ENCODE measurements around the gene RAD51D.
"Not testable (repeated sequence)": the region's sequence is repeated elsewhere in the genome, so short reads cannot be mapped to it uniquely, and the experiment has no call there.

Gene RAD51D

DNA sequence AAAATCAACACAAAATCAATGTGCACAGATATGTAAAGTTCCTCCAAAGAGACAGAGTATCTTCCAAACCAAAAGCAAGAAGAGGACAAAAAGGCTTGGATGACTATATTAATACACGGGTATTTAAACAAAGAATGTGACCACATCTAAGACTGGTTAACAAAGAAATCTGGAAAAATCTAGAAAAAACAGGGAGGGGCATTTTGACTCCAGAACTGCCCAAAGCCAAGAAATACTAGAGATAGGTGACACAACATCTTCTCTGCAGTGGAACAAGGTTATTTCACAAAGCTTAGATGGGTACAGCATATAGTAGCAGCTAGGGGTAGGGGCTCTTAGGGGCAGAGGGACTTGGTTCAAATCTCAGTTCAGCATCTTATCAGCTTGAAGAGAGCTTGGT is 66.5 kb downstream of the RAD51D start:
- peaks cover 21 to 41% of the 10 kb centered on the region in 2 donors for H3K4me1 ChIP-seq (ENCODE audit: control insufficient read depth in 1 of 2, insufficient read depth in 2 of 2, low read length in 2 of 2)
- no peak overlapping the region for H3K27ac ChIP-seq (ENCODE audit: low read depth, low read length)
- no peak overlapping the region for H3K9ac ChIP-seq (ENCODE audit: low read depth in 1 of 2, low read length in 2 of 2)
- no peaks in the 10 kb centered on the region for H3K9me3 ChIP-seq (ENCODE audit: control insufficient read depth in 1 of 2, low read length in 2 of 2)
- no peaks in the 10 kb centered on the region for H3K36me3 ChIP-seq (ENCODE audit: control insufficient read depth in 1 of 2, insufficient read depth in 2 of 2, low read length in 2 of 2)
- H3K4me3 ChIP-seq (ENCODE audit: low read depth in 1 of 2, low read length in 2 of 2): no peak overlapping the region
- H3K27me3 ChIP-seq (ENCODE audit: control insufficient read depth in 1 of 2, insufficient read depth in 2 of 2, low read length in 2 of 2): no peaks in the 10 kb centered on the region

DNA sequence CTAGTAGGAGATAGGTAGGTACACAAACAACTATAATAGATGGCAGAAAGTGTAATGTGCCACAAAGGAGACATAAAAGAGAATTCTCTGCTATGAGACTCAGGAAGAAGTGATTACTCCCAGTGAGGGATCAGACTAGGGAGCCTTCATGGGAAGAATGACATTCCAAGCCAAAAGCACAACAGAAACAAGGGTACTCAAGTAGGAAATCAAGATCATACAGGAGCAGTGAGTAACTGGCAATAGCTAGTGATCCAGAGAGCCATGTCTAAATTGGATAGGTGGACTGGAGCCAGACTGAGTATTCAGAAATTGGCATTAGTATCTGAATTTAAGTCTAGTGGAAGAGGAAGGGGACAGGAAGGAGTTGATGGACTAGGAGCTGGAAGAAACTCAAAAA is 66.9 kb downstream of the RAD51D start:
- Histone ChIP-seq H3K9me3 (ENCODE audit: control insufficient read depth in 1 of 2, low read length in 2 of 2) (no peaks in the 10 kb centered on the region), H3K4me3 (ENCODE audit: low read depth in 1 of 2, low read length in 2 of 2) (no peak overlapping the region), H3K4me1 (ENCODE audit: control insufficient read depth in 1 of 2, insufficient read depth in 2 of 2, low read length in 2 of 2) (peaks cover 21 to 41% of the 10 kb centered on the region in 2 donors), H3K9ac (ENCODE audit: low read depth in 1 of 2, low read length in 2 of 2) (no peak overlapping the region), H3K27me3 (ENCODE audit: control insufficient read depth in 1 of 2, insufficient read depth in 2 of 2, low read length in 2 of 2) (no peaks in the 10 kb centered on the region), H3K27ac (ENCODE audit: low read depth, low read length) (no peak overlapping the region), H3K36me3 (ENCODE audit: control insufficient read depth in 1 of 2, insufficient read depth in 2 of 2, low read length in 2 of 2) (no peaks in the 10 kb centered on the region)

DNA sequence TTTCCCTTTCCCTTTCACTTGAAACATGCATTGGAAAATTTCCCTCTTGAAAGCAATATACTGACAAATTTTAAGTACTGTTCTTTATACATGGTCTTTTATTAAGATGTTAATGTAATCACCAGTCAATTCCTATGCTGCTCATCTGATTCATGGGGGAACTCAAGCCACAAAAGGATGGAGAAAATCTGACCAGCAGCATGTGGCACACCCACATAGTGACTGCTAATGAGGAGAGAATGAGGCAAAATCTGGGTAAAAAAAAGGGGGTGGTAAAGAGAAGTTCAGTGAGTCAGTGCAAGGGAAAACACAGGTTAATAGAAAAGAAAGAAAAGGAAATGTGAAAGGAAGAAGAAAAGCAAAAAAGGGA is 67.4 kb downstream of the RAD51D start:
- Histone ChIP-seq H3K27me3 (ENCODE audit: control insufficient read depth in 1 of 2, insufficient read depth in 2 of 2, low read length in 2 of 2) (no peaks in the 10 kb centered on the region), H3K4me3 (ENCODE audit: low read depth in 1 of 2, low read length in 2 of 2) (peak overlapping the region in 1 of 2 donors; percentile 44), H3K27ac (ENCODE audit: low read depth, low read length) (no peak overlapping the region), H3K9ac (ENCODE audit: low read depth in 1 of 2, low read length in 2 of 2) (no peak overlapping the region), H3K4me1 (ENCODE audit: control insufficient read depth in 1 of 2, insufficient read depth in 2 of 2, low read length in 2 of 2) (peaks cover 23 to 43% of the 10 kb centered on the region in 2 donors), H3K9me3 (ENCODE audit: control insufficient read depth in 1 of 2, low read length in 2 of 2) (no peaks in the 10 kb centered on the region), H3K36me3 (ENCODE audit: control insufficient read depth in 1 of 2, insufficient read depth in 2 of 2, low read length in 2 of 2) (no peaks in the 10 kb centered on the region)

DNA sequence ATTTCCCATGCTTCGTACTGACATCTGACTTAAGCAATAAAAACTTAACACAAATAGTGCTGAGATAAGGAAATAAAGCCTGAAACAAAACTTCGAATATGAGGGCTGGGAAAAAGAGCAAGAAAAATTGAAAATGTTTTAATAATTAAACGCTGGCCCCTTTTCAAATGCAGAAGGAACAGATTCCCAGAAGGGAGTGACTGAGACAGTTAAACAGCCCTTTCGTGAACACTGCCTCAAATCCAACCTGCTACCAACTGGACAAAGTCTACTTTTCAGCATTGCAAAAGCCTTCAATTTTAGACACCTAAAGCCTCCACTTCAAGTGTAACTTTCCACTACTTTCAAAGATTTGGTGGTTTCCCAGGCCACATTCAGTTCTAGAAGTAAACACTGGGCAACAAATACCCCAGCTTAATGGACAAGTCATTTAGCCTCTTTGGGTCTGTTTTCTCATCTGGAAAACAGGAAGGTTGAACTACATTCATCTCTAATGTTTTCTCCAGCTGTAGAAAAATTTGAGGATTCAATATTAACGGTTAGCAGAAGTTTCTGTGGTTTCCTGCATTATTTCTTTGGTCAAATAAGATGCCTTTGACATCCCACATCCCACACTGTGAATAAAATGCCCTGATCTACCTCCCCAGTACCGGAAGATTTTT is 68.0 kb downstream of the RAD51D start:
- Histone ChIP-seq H3K9ac (ENCODE audit: low read depth in 1 of 2, low read length in 2 of 2) (peak overlapping the region in 1 of 2 donors; percentile 23), H3K27ac (ENCODE audit: low read depth, low read length) (peak overlapping the region; percentile 57), H3K36me3 (ENCODE audit: control insufficient read depth in 1 of 2, insufficient read depth in 2 of 2, low read length in 2 of 2) (no peaks in the 10 kb centered on the region), H3K27me3 (ENCODE audit: control insufficient read depth in 1 of 2, insufficient read depth in 2 of 2, low read length in 2 of 2) (no peaks in the 10 kb centered on the region), H3K4me1 (ENCODE audit: control insufficient read depth in 1 of 2, insufficient read depth in 2 of 2, low read length in 2 of 2) (peaks cover 29 to 47% of the 10 kb centered on the region in 2 donors), H3K4me3 (ENCODE audit: low read depth in 1 of 2, low read length in 2 of 2) (peak overlapping the region; percentile 23 to 44), H3K9me3 (ENCODE audit: control insufficient read depth in 1 of 2, low read length in 2 of 2) (no peaks in the 10 kb centered on the region)

DNA sequence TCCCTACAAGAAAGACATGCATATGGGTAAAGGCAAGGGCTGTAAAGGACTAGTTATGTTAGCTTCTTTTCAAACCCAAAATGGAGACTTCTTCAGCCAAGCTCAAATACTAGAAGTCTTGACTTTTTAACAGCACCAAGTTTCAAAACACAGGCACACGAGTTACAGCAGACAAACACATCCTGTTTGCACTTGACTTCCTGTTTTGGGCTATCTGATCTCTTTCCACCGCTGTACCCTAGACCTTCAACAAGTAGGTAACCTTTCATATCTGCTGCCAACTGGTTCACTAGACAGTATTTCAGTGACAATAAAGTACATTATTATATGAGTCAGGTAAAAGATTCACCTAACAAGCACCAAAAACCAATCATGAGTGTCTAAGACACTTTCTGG is 68.5 kb downstream of the RAD51D start:
- no peaks in the 10 kb centered on the region for H3K36me3 ChIP-seq (ENCODE audit: control insufficient read depth in 1 of 2, insufficient read depth in 2 of 2, low read length in 2 of 2)
- H3K9ac ChIP-seq (ENCODE audit: low read depth in 1 of 2, low read length in 2 of 2): peak overlapping the region in 1 of 2 donors; percentile 23
- peaks cover 34 to 53% of the 10 kb centered on the region in 2 donors for H3K4me1 ChIP-seq (ENCODE audit: control insufficient read depth in 1 of 2, insufficient read depth in 2 of 2, low read length in 2 of 2)
- peak overlapping the region; percentile 57 for H3K27ac ChIP-seq (ENCODE audit: low read depth, low read length)
- peak overlapping the region; percentile 23 to 44 for H3K4me3 ChIP-seq (ENCODE audit: low read depth in 1 of 2, low read length in 2 of 2)
- no peaks in the 10 kb centered on the region for H3K9me3 ChIP-seq (ENCODE audit: control insufficient read depth in 1 of 2, low read length in 2 of 2)
- H3K27me3 ChIP-seq (ENCODE audit: control insufficient read depth in 1 of 2, insufficient read depth in 2 of 2, low read length in 2 of 2): no peaks in the 10 kb centered on the region

DNA sequence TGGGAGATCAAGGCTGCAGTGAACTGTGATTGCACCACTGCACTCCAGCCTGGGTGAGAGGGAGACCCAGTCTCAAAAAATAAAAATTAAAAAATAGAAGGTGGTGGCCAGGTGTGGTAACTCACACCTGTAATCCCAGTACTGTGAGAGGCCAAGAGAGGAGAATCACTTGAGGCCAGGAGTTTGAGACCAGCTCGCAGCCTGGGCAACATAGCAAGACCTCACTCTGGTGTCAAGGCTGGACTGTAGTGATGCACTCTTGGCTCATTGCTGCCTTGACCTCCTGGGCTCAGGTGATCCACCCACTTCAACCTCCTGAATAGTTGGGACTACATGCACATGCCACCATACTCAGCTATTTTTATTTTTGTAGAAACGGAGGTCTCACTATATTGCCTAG is 69.5 kb downstream of the RAD51D start:
- peaks cover 41 to 58% of the 10 kb centered on the region in 2 donors for H3K4me1 ChIP-seq (ENCODE audit: control insufficient read depth in 1 of 2, insufficient read depth in 2 of 2, low read length in 2 of 2)
- no peaks in the 10 kb centered on the region for H3K36me3 ChIP-seq (ENCODE audit: control insufficient read depth in 1 of 2, insufficient read depth in 2 of 2, low read length in 2 of 2)
- H3K9ac ChIP-seq (ENCODE audit: low read depth in 1 of 2, low read length in 2 of 2): no peak overlapping the region
- H3K4me3 ChIP-seq (ENCODE audit: low read depth in 1 of 2, low read length in 2 of 2): no peak overlapping the region
- no peaks in the 10 kb centered on the region for H3K9me3 ChIP-seq (ENCODE audit: control insufficient read depth in 1 of 2, low read length in 2 of 2)
- H3K27me3 ChIP-seq (ENCODE audit: control insufficient read depth in 1 of 2, insufficient read depth in 2 of 2, low read length in 2 of 2): no peaks in the 10 kb centered on the region
- H3K27ac ChIP-seq (ENCODE audit: low read depth, low read length): no peak overlapping the region

DNA sequence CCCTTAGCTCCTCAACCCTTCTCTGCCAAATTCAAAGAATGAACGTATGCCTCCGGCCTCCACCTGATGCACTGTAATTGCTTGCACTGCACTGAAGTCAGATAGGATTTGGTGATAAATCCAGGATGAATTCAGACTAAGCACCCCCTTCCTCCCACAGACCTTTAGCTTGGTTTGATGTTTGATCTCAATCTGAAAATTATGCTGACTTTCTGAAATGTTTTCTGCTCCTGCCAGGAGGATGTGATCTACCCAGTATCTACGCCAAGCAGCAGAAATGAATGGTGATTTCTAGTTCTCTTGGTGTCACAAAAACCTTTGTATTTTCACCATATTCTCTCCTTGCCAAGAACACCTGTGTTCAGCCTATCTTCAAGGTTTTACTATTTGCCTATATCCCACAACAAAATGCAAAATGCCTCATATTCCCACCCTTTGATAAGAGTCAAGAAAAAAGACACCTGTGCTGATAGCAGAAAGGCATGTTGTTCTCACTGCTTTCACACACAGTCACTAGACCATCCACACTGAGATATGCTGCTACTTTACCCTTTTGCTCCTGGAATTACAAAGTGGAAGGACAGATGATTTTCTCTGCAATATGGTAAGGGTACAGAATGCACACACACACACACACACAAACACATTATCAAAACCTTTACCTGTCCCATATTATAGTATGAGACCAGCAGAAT is 70.8 kb downstream of the RAD51D start:
- Histone ChIP-seq H3K36me3 (ENCODE audit: control insufficient read depth in 1 of 2, insufficient read depth in 2 of 2, low read length in 2 of 2) (no peaks in the 10 kb centered on the region), H3K4me1 (ENCODE audit: control insufficient read depth in 1 of 2, insufficient read depth in 2 of 2, low read length in 2 of 2) (peaks cover 53 to 71% of the 10 kb centered on the region in 2 donors), H3K27ac (ENCODE audit: low read depth, low read length) (no peak overlapping the region), H3K9me3 (ENCODE audit: control insufficient read depth in 1 of 2, low read length in 2 of 2) (no peaks in the 10 kb centered on the region), H3K9ac (ENCODE audit: low read depth in 1 of 2, low read length in 2 of 2) (no peak overlapping the region), H3K4me3 (ENCODE audit: low read depth in 1 of 2, low read length in 2 of 2) (no peak overlapping the region), H3K27me3 (ENCODE audit: control insufficient read depth in 1 of 2, insufficient read depth in 2 of 2, low read length in 2 of 2) (no peaks in the 10 kb centered on the region)

DNA sequence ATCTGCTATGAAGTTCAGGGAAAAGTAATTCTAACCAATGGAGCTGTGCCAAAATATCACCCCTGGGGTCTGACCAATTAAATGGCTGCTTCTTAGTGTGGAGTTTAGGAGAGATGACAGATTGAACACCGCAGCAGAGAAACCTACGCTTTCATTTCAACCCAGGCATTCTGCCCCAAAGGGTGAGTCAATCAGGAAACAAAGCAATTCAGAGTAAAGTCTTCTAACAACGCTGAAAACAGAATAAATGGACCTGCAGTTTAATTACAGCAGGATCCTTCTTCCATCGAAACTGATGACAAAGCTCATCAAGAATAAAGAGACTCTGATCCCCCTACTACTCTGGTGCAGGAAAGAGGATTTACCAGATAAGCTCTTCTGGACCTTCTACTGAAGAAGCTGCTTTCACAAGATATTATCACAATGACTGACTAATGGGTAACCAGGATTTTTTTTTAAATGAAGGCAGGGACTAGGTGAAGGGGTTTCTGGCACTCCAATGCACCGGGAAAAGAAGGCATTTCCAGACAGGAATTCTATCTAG is 72.8 kb downstream of the RAD51D start:
- no peaks in the 10 kb centered on the region for H3K27me3 ChIP-seq (ENCODE audit: control insufficient read depth in 1 of 2, insufficient read depth in 2 of 2, low read length in 2 of 2)
- H3K4me1 ChIP-seq (ENCODE audit: control insufficient read depth in 1 of 2, insufficient read depth in 2 of 2, low read length in 2 of 2): peaks cover 49 to 62% of the 10 kb centered on the region in 2 donors
- H3K27ac ChIP-seq (ENCODE audit: low read depth, low read length): peak overlapping the region; percentile 22
- no peaks in the 10 kb centered on the region for H3K36me3 ChIP-seq (ENCODE audit: control insufficient read depth in 1 of 2, insufficient read depth in 2 of 2, low read length in 2 of 2)
- no peaks in the 10 kb centered on the region for H3K9me3 ChIP-seq (ENCODE audit: control insufficient read depth in 1 of 2, low read length in 2 of 2)
- H3K9ac ChIP-seq (ENCODE audit: low read depth in 1 of 2, low read length in 2 of 2): peak overlapping the region; percentile 21 to 41
- H3K4me3 ChIP-seq (ENCODE audit: low read depth in 1 of 2, low read length in 2 of 2): peak overlapping the region; percentile 45 to 51

DNA sequence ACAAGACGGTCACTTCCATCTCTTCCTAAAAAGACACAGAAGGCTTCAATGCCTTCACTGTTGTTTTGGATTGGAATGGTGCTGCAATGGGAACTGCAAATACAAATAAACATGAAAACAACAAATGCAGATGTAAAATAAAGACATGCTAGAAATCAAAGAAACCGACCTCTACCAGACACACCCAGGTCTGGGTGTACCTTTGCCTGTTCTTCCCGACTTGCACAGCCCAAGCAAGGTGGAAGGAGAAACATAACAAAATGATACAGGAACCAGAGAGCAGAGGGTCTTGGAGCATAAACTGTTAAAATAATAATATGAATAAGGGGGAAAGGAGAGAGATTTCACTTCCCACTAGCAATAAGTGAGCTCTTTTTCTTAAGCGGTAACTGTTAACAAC is 73.4 kb downstream of the RAD51D start:
- Histone ChIP-seq H3K36me3 (ENCODE audit: control insufficient read depth in 1 of 2, insufficient read depth in 2 of 2, low read length in 2 of 2) (no peaks in the 10 kb centered on the region), H3K4me3 (ENCODE audit: low read depth in 1 of 2, low read length in 2 of 2) (peak overlapping the region; percentile 45 to 51), H3K27me3 (ENCODE audit: control insufficient read depth in 1 of 2, insufficient read depth in 2 of 2, low read length in 2 of 2) (no peaks in the 10 kb centered on the region), H3K9me3 (ENCODE audit: control insufficient read depth in 1 of 2, low read length in 2 of 2) (no peaks in the 10 kb centered on the region), H3K9ac (ENCODE audit: low read depth in 1 of 2, low read length in 2 of 2) (peak overlapping the region; percentile 21 to 41), H3K4me1 (ENCODE audit: control insufficient read depth in 1 of 2, insufficient read depth in 2 of 2, low read length in 2 of 2) (peaks cover 48 to 57% of the 10 kb centered on the region in 2 donors), H3K27ac (ENCODE audit: low read depth, low read length) (no peak overlapping the region)

DNA sequence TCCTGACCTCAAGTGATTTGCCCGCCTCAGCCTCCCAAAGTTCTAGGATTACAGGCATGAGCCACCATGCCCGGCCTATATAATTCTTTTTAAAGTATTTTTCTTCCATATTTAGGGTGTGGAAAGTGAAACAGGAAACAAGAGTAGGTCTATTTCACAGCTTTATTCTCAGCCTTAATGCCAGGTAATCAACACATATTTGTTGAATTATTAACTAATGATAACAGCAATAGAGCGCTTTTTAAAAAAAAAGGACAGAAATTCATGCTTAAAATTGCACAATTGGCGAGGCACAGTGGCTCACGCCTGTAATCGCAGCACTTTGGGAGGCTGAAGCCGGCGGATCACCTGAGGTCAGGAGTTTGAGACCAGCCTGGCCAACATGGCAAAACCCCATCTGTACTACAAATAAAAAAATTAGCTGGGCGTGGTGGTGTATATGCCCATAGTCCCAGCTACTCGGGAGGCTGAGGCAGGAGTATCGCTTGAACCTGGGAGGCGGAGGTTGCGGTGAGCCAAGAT is 74.1 kb downstream of the RAD51D start:
- peaks cover 40 to 52% of the 10 kb centered on the region in 2 donors for H3K4me1 ChIP-seq (ENCODE audit: control insufficient read depth in 1 of 2, insufficient read depth in 2 of 2, low read length in 2 of 2)
- H3K9ac ChIP-seq (ENCODE audit: low read depth in 1 of 2, low read length in 2 of 2); H3K4me3 ChIP-seq (ENCODE audit: low read depth in 1 of 2, low read length in 2 of 2); H3K27ac ChIP-seq (ENCODE audit: low read depth, low read length); H3K9me3 ChIP-seq (ENCODE audit: control insufficient read depth in 1 of 2, low read length in 2 of 2); H3K27me3 ChIP-seq (ENCODE audit: control insufficient read depth in 1 of 2, insufficient read depth in 2 of 2, low read length in 2 of 2); H3K36me3 ChIP-seq (ENCODE audit: control insufficient read depth in 1 of 2, insufficient read depth in 2 of 2, low read length in 2 of 2): not testable (repeated sequence)
